H1 (cell line): ENCODE measurements around the gene R3HDM2. TPM values are rescaled to one million over a fixed set of nuclear protein-coding genes. Genes with fewer than 3 reads are reported as not detected.

Experiments used
- BRCA1 ChIP-seq: IDR thresholded peaks from 2 replicates; pipeline ENCODE4 v1.6.1; 2012; ENCODE audit warnings: low read depth, low read length, improper control_type of control experiment
- CBX5 ChIP-seq: fragments of 300-800, 300-1000 bp; sonication (generic); IDR thresholded peaks from 2 replicates; pipeline ENCODE4 v1.7.1; 2016; ENCODE audit warnings: antibody characterized with exemption, low read length, low read depth
- CHD1 ChIP-seq: IDR thresholded peaks from 2 replicates; pipeline ENCODE4 v1.6.1; 2012; ENCODE audit warnings: low read depth, low read length, improper control_type of control experiment
- EP300 ChIP-seq, 2 experiments: IDR thresholded peaks; 1 replicate in 1 of 2; 2 replicates in 1 of 2; pipeline ENCODE4 v1.6.1; 2011 to 2012; ENCODE audit warnings: low read depth in 2 of 2, low read length in 2 of 2, mild to moderate bottlenecking in 2 of 2, borderline replicate concordance in 1 of 2, inconsistent platforms in 1 of 2, moderate library complexity in 1 of 2
- HDAC2 ChIP-seq, 2 experiments: fragments of 300-600 bp in 1 of 2; sonication (generic) in 1 of 2; IDR thresholded peaks; 2 replicates each; pipeline ENCODE4 v1.6.1; 2011 to 2012; ENCODE audit warnings: low read depth in 2 of 2, low read length in 2 of 2, mild to moderate bottlenecking in 2 of 2, moderate library complexity in 2 of 2, borderline replicate concordance in 1 of 2, inconsistent platforms in 1 of 2
- KDM4A ChIP-seq: IDR thresholded peaks from one replicate; pipeline ENCODE4 v1.7.1; 2012; ENCODE audit warnings: low read depth, mild to moderate bottlenecking, moderate library complexity, low read length, inconsistent platforms; ENCODE audit not compliant: severe bottlenecking
- KDM5A ChIP-seq: fragments of 200-600 bp; IDR thresholded peaks from 2 replicates; pipeline ENCODE4 v1.7.1; 2012; ENCODE audit warnings: mild to moderate bottlenecking, low read length, inconsistent platforms, mixed read lengths
- NRF1 ChIP-seq: IDR thresholded peaks from 2 replicates; pipeline ENCODE4 v1.6.1; 2011; ENCODE audit warnings: mild to moderate bottlenecking, low read depth, low read length, improper control_type of control experiment
- PHF8 ChIP-seq: fragments of 200-600 bp; sonication (generic); conservative IDR thresholded peaks from 2 replicates; pipeline ENCODE4 v1.7.1; 2012; ENCODE audit warnings: low read depth, mild to moderate bottlenecking, inconsistent platforms, low read length, moderate library complexity
- POLR2A ChIP-seq, 2 experiments: IDR thresholded peaks; 1 replicate in 1 of 2; 2 replicates in 1 of 2; pipeline ENCODE4 v1.6.1; 2011; ENCODE audit warnings: low read depth in 2 of 2, low read length in 2 of 2, mild to moderate bottlenecking in 2 of 2; ENCODE audit errors: control extremely low read depth in 1 of 2
- RFX5 ChIP-seq: IDR thresholded peaks from 2 replicates; pipeline ENCODE4 v1.6.1; 2011; ENCODE audit warnings: low read depth, low read length, improper control_type of control experiment, borderline replicate concordance
- SIRT6 ChIP-seq: IDR thresholded peaks from one replicate; pipeline ENCODE4 v1.7.1; 2012; ENCODE audit warnings: low read length, inconsistent platforms
- SIX5 ChIP-seq: IDR thresholded peaks from 2 replicates; pipeline ENCODE4 v1.6.1; 2011; ENCODE audit warnings: mild to moderate bottlenecking, low read depth, low read length
- SP4 ChIP-seq: IDR thresholded peaks from 2 replicates; pipeline ENCODE4 v1.6.1; 2012; ENCODE audit warnings: low read length, inconsistent platforms
- TAF7 ChIP-seq: optimal IDR thresholded peaks from 2 replicates; pipeline ENCODE3; 2011; ENCODE audit warnings: low read depth, mild to moderate bottlenecking, inconsistent platforms, low read length, moderate library complexity, borderline replicate concordance
- TBP ChIP-seq: IDR thresholded peaks from 2 replicates; pipeline ENCODE4 v1.6.1; 2011; ENCODE audit warnings: low read depth, low read length, improper control_type of control experiment
- YY1 ChIP-seq: IDR thresholded peaks from 2 replicates; pipeline ENCODE4 v1.6.1; 2011; ENCODE audit warnings: low read depth, mild to moderate bottlenecking, low read length
- ZNF274 ChIP-seq: IDR thresholded peaks from 2 replicates; pipeline ENCODE4 v1.7.0; 2012; ENCODE audit warnings: low read length, borderline replicate concordance; ENCODE audit errors: extremely low read depth
- polyA plus RNA-seq, 7 experiments: library from polyadenylated mRNA; depleted of rRNA in 3 of 7; stranded (reverse) in 5 of 7; unstranded in 2 of 7; fragments of >200 nt in 5 of 7; fragments of 200-250 nt in 2 of 7; gene quantifications; 1 replicate in 5 of 7; 2 replicates in 1 of 7; 4 replicates in 1 of 7; pipeline versions ENCODE4 v1.2.1 to v1.2.3, GENCODE V29; 2011 to 2013; ENCODE audit warnings: missing spikeins in 2 of 7, mixed read lengths in 2 of 7
- total RNA-seq: library from RNA; stranded (reverse); fragmentation: NEBNext Ultra II Directional; extraction: Animal tissue kit (Norgen Biotek cat#: 25700); gene quantifications from 2 replicates; pipeline ENCODE4 v1.2.1, GENCODE V29; 2021
- TF ChIP-seq, protein P1 (sequence below): IDR thresholded peaks from 2 replicates; pipeline ENCODE4 v1.6.1; 2011; ENCODE audit warnings: low read depth, mild to moderate bottlenecking, low read length; ENCODE audit not compliant: insufficient read depth
- TF ChIP-seq, protein P2 (sequence below): IDR thresholded peaks from 2 replicates; pipeline ENCODE4 v1.6.1; 2012; ENCODE audit warnings: inconsistent platforms

R3HDM2 gene
- total and polyA plus RNA-seq, 2 of the 8 experiments (the other 6 are each of a cell fraction or from before 2014, with no cell fraction given), result 25.6 to 27.0 TPM

DNA sequence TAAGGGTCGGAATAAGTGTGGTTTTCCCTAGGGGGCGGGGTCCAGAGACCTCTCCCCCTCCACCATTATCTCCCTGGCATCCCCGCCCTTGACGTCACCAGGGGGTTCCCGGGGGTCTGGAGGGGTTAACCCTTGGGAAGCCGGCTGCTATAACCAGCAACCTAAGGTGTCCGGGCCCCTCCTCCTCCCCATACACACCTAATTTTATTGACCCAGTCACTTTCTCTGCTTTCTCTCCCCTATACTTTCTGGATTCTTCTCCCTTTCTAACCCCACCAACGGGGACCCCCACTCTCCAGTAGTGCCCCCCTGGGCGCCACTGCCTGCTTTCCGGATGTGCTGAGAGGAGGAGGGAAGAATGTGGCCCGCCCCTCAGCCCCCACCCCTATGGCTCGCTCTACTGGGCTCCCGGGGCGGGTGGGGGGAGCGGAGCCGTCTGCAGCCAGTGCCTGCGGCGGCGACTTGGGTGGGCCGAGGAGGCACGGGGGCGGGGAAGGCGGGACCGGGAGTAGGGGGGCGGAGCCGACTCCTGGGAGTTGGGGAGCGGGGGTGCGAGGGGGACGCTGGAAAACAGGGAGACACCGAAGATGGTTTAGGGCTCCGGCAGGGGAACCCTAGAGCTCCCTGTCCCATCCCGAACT, 30.6 kb upstream of the R3HDM2 start (continued):
- TF ChIP-seq EP300 (IDR thresholded peaks at IDR 0.05; ENCODE audit: borderline replicate concordance in 1 of 2, low read depth in 2 of 2, low read length in 2 of 2) (0 out of 3 replicates have a peak, but pooled peaks of 1 of the 2 experiments have one; percentile 17), TAF7 (no peak), YY1 (no peak), KDM4A (no peak), BRCA1 (no peak), RFX5 (no peak), SP4 (peak; percentile 8; the same call in 1 of the 2 replicates), PHF8 (0 out of 2 replicates have a peak, but pooled peaks have one; percentile 7), CBX5 (no peak), SIX5 (no peak), TBP (no peak; the same call in 1 of the 2 replicates), POLR2A (IDR thresholded peaks at IDR 0.05; ENCODE audit: control extremely low read depth in 1 of 2, low read depth in 2 of 2, low read length in 2 of 2) (peak in 1 of 2 experiments; percentile 8; a peak in 1 of 3 replicates), SIRT6 (no peak), NRF1 (no peak), CHD1 (no peak), HDAC2 (IDR thresholded peaks at IDR 0.05; ENCODE audit: borderline replicate concordance in 1 of 2, low read depth in 2 of 2, low read length in 2 of 2) (no peak), KDM5A (no peak), ZNF274 (no peak)
- TF ChIP-seq, protein P1, sequence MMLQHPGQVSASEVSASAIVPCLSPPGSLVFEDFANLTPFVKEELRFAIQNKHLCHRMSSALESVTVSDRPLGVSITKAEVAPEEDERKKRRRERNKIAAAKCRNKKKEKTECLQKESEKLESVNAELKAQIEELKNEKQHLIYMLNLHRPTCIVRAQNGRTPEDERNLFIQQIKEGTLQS, result no peak
- TF ChIP-seq, protein P2, sequence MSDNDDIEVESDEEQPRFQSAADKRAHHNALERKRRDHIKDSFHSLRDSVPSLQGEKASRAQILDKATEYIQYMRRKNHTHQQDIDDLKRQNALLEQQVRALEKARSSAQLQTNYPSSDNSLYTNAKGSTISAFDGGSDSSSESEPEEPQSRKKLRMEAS, result no peak
- TF ChIP-seq, all 59 proteins: peak for 15
